Right forelimb (tissue), 1 donor: ENCODE results near the gene UNC119B.
"Not testable (repeated sequence)": the region's sequence is repeated elsewhere in the genome, so short reads cannot be mapped to it uniquely, and the experiment has no call there.

Experiments
- DNase-seq: peaks from one replicate; pipeline ENCODE4 v3.0.0-alpha.2; 2018

UNC119B gene

GRCh38 chr12:120710031-120710804, at the start of gene UNC119B:
UNC119B (plus strand) TSS chr12:120710458; CDS start chr12:120710475, 17 bp downstream.
- DNase-seq, result peak; percentile 86

- DNase-seq, result no peak
These were observed 48.8 kb upstream of the UNC119B start for GRCh38 chr12:120661432-120661831.

DNA sequence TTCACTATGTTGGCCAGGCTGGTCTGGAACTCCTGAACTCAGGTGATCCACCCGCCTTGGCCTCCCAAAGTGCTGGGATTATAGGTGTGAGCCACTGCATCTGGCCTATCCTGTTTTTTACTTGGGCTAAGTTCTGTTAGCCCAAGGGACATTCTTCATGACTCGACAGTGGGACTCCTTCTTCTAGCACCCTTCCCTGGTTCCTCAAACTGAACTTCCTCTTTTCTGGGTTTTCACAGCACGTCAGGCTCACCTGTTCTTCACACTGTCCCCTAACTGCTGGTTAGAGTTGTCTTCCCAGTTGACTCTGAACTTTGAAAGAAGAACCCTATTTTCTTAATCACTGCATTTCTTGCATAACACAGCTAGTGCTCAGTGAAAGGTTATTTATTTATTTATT, 47.4 kb upstream of the UNC119B start:
- DNase-seq, result no peak

GRCh38 chr12:120663741-120664140, 46.5 kb upstream of the UNC119B start:
- DNase-seq, result no peak

DNA sequence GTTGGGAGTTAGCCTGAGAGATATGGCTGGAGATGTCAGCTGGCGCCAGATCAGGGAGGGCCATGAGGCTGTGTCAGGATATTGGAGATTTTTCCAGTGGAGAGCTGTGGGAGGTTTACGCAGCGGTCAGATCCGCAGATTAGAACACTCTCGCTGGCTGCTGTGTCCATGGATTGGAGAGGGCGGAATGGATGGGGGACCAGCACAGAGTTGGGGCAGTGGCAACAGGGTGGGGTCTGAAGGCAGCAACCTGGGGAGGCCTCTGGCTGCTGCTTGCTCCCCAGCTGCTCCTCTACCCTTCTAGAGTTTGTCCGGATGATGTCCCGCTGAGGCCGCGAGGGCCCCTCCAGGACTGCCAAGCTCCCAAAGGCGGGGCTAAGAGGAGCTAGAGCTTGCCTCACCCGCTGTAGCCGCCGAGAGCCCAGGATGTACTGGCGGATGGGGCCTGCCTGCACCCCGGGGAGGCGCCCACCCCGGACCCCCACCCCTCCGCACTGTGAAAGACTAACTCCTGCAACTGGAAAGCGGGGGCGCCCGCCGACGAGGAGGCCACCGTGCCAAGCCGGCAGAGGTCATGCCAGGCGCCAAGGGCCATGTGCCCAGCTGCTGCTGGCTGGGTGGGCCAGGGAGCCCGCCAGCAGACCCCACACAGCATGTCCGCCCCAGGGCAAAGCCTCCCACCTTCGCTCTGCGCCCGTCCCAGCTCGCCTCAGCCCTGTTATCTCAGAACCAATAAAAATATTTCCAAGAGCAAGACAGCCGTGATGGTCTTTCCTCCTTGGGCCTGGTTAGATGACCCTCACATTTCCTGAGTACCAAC, 43.5 kb upstream of the UNC119B start:
- DNase-seq, result no peak

- DNase-seq, result no peak
These were observed 42.0 kb upstream of the UNC119B start for GRCh38 chr12:120668091-120668867.

DNA sequence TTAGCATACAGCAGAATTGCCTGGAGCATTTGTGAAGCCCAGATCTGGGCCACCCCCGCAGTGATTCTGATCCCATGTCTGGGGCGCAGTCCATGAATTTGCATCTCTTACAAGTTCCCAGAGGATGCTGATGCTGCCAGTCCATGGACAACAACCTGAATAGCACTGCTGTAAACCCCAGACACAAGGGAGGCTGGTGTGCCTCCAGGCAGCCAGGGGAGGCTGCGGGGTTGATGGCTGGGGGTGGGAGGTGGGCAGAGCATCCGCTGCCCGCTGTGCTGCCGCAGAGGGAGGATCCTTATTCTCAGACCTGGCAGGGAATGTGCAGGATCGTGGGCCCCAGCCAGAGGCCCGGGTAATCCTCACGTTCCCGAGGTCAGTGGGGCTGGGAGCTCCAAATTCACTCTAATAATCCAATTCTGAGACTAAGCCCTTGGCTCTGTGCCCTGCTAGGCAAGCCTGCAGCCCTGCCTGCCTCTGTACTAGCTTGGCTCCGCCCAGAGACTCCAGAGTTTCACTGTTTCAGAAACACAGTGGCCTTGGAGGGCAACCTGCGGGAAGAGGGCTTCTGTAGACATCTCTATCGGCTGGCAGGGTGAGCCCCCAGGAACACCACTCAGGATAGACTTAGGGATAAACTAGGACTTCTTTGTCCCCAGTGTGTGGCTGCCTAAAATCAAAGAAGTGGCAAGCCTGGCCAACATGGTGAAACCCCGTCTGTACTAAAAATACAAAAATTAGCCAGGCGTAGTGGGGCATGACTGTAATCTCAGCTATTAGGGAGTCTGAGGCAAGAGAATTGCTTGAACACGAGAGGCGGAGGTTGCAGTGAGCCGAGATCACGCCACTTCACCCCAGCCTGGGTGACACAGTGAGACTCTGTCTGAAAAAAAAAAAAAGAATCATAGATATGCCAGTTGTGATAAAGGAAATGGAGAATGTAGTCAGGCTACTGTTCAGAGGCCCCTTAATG, 41.1 kb upstream of the UNC119B start:
- no peak for DNase-seq

- not testable (repeated sequence) for DNase-seq
These were observed 40.0 kb upstream of the UNC119B start for GRCh38 chr12:120670237-120670636.

GRCh38 chr12:120670667-120671066, 39.6 kb upstream of the UNC119B start:
- DNase-seq, result no peak

GRCh38 chr12:120674097-120674636, 36.1 kb upstream of the UNC119B start:
- DNase-seq, result no peak

- DNase-seq, result no peak
These were observed 32.3 kb upstream of the UNC119B start for GRCh38 chr12:120677765-120678473.

DNA sequence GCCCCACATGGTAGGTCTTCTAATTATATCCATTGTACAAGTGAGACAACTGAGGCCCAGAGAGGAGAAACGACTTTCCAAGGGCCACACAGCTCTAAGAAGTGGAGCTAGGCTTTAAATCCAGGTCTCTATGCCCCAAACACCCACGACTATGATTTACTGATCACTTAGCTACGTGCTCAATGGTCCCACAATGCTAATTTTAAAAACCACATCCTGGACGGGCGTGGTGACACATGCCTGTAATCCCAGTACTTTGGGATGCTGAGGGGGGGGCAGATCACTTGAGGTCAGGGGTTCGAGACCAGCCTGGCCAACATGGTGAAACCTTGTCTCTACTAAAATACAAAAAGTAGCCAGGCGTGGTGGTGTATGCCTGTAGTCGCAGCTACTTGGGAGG, 31.7 kb upstream of the UNC119B start:
- no peak for DNase-seq

DNA sequence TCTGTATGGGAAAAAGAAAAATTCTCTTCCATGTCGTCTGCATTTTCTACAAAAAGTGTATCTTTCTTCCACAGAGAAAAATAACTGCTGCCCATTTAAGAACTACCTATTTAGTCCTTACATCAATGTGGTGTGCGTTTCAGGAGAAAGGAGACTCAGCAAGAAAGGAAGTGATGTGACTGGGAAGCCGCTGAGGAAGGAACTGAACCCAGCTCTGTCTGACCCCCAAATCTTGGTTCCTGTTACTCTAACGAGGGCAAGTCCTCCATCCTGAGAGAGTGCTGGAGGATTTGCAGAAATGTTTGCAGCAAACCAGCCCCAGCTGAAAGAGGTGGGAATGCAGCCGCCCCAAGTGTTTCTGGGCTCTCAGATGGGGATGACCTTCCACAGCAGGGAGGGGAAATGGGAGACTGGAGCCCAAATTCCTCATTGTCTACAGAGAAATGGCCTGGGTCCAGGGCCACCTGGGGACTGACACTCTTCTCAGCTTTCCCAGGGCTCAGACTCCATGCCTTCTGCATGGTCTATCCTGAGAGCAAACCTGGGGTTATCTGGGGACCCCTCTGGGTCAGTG, 30.0 kb upstream of the UNC119B start:
- no peak for DNase-seq

GRCh38 chr12:120684523-120684932, 25.7 kb upstream of the UNC119B start:
- DNase-seq, result no peak

GRCh38 chr12:120685522-120685921, 24.7 kb upstream of the UNC119B start:
- no peak for DNase-seq

- peak; percentile 95 for DNase-seq
These were observed 24.0 kb upstream of the UNC119B start for GRCh38 chr12:120686151-120686689.

GRCh38 chr12:120686690-120687577, 23.3 kb upstream of the UNC119B start, which contains the start of gene MLEC:
MLEC (plus strand) TSS chr12:120687149; CDS start chr12:120687297, 148 bp downstream.
- DNase-seq, result peak; percentile 100

GRCh38 chr12:120687578-120688289, 22.5 kb upstream of the UNC119B start:
- DNase-seq, result no peak
